Small intestine (tissue), 7 donors: ENCODE data around the gene UBP1. TPM values are rescaled to one million over a fixed set of nuclear protein-coding genes. Genes with fewer than 3 reads are reported as not detected.

ENCODE experiments used
- DNase-seq, 2 donors: peaks; one replicate each; pipeline versions ENCODE4 v3.0.0 to v3.0.0-alpha.2; 2013
- FAIRE-seq: peaks from 2 replicates; lab custom pipeline; 2012; peaks lifted over from hg19 to GRCh38; lab: Jason Lieb, UNC
- H3K27ac ChIP-seq, 3 donors: one replicate each; pipeline ENCODE4 v1.5.1; 2013; ENCODE audit warnings: low read length in 2 of 3, mild to moderate bottlenecking in 2 of 3, control low read depth in 1 of 3, inconsistent platforms in 1 of 3, low read depth in 1 of 3, moderate library complexity in 1 of 3
- H3K27me3 ChIP-seq, 3 donors: one replicate each; pipeline ENCODE4 v1.6.1; 2013; ENCODE audit warnings: low read length in 3 of 3, inconsistent platforms in 1 of 3; ENCODE audit not compliant: control insufficient read depth in 3 of 3, insufficient read depth in 3 of 3
- H3K36me3 ChIP-seq, 3 donors: one replicate each; pipeline ENCODE4 v1.6.1; 2013; ENCODE audit warnings: low read length in 3 of 3, inconsistent platforms in 1 of 3, low read depth in 1 of 3, mild to moderate bottlenecking in 1 of 3, moderate library complexity in 1 of 3; ENCODE audit not compliant: control insufficient read depth in 3 of 3, insufficient read depth in 2 of 3
- H3K4me1 ChIP-seq, 3 donors: one replicate each; pipeline ENCODE4 v1.6.1; 2013; ENCODE audit warnings: low read length in 2 of 3, inconsistent platforms in 1 of 3, low read depth in 1 of 3, mild to moderate bottlenecking in 1 of 3, moderate library complexity in 1 of 3; ENCODE audit not compliant: control insufficient read depth in 3 of 3, insufficient read depth in 2 of 3
- H3K4me3 ChIP-seq, 3 donors: one replicate each; pipeline ENCODE4 v1.5.1; 2013; ENCODE audit warnings: low read length in 3 of 3, control low read depth in 1 of 3, inconsistent platforms in 1 of 3, low read depth in 1 of 3, mild to moderate bottlenecking in 1 of 3, moderate library complexity in 1 of 3
- H3K9me3 ChIP-seq, 2 donors: one replicate each; pipeline ENCODE4 v1.6.1; 2013; ENCODE audit warnings: low read depth in 1 of 2, low read length in 1 of 2; ENCODE audit not compliant: control insufficient read depth in 2 of 2, insufficient read depth in 1 of 2
- WGBS, 3 donors: extraction: QIAGEN DNeasy Blood & Tissue Kit; methylation state at CpG; one replicate each; pipeline ENCODE4 v1.1.7; 2013; 5-methylcytosine and 5-hydroxymethylcytosine counted together
- polyA plus RNA-seq, 4 donors: library from polyadenylated mRNA; stranded (reverse) in 3 of 4; unstranded in 1 of 4; fragments of 200-250 nt in 3 of 4; fragments of 120-200 nt in 1 of 4; gene quantifications; one replicate each; pipeline versions ENCODE4 v1.2.1 to v1.2.3, GENCODE V29; 2013
- donor health status: healthy with polysubstance abuse.
- donor health status: control.
- donor health status: control.
- donor health status: Bipolar disorder and iron deficiency.
- donor health status: healthy.

The UBP1 gene
- polyA plus RNA-seq, 4 donors: 20.0 to 71.1 (median 35.0) TPM

GRCh38 chr3:33383951-33384350 lies 56.3 kb downstream of the UBP1 start:
- DNase-seq: no peak
- WGBS, 3 donors: 95 to 98% (median 97%) methylated on average over 12 of the region's 12 CpGs
- no peak overlapping the region for H3K4me3 ChIP-seq
- H3K27me3 ChIP-seq: no peaks in the 10 kb centered on the region
- no peaks in the 10 kb centered on the region for H3K4me1 ChIP-seq
- peaks cover 0 to 35% (median 8%) of the 10 kb centered on the region in 3 donors for H3K36me3 ChIP-seq
- no peak for FAIRE-seq
- no peaks in the 10 kb centered on the region for H3K9me3 ChIP-seq
- no peak overlapping the region for H3K27ac ChIP-seq

- no peaks in the 10 kb centered on the region for H3K9me3 ChIP-seq
- H3K36me3 ChIP-seq: peaks cover 0 to 47% (median 3%) of the 10 kb centered on the region in 3 donors
- no peak overlapping the region for H3K4me3 ChIP-seq
- H3K4me1 ChIP-seq: no peaks in the 10 kb centered on the region
- no peak overlapping the region for H3K27ac ChIP-seq
- 87 to 94% (median 94%) methylated on average over 3 of the region's 3 CpGs for WGBS, 3 donors
- no peak for DNase-seq
- no peak for FAIRE-seq
- no peaks in the 10 kb centered on the region for H3K27me3 ChIP-seq
Measured at GRCh38 chr3:33380653-33381052, 59.6 kb downstream of the UBP1 start.

- WGBS, 3 donors: 83 to 92% (median 84%) methylated on average over 3 of the region's 3 CpGs
Measured at GRCh38 chr3:33377931-33378330, 62.3 kb downstream of the UBP1 start.

GRCh38 chr3:33377489-33377888 lies 62.7 kb downstream of the UBP1 start:
- DNase-seq (no peak), FAIRE-seq (no peak)
- no peaks in the 10 kb centered on the region for H3K27me3 ChIP-seq
- 91 to 95% (median 91%) methylated on average over 3 of the region's 3 CpGs for WGBS, 3 donors
- H3K36me3 ChIP-seq: peaks cover 0 to 41% (median 0%) of the 10 kb centered on the region in 3 donors
- H3K9me3 ChIP-seq: no peaks in the 10 kb centered on the region
- H3K4me3 ChIP-seq: no peak overlapping the region
- no peak overlapping the region for H3K27ac ChIP-seq
- H3K4me1 ChIP-seq: no peaks in the 10 kb centered on the region

More at GRCh38 chr3:33377931-33378330, 62.3 kb downstream of the UBP1 start:
- Histone ChIP-seq H3K9me3 (no peaks in the 10 kb centered on the region), H3K27ac (no peak overlapping the region), H3K36me3 (peaks cover 0 to 41% (median 0%) of the 10 kb centered on the region in 3 donors), H3K4me3 (no peak overlapping the region), H3K4me1 (no peaks in the 10 kb centered on the region), H3K27me3 (no peaks in the 10 kb centered on the region)
- FAIRE-seq (no peak), DNase-seq (no peak)

GRCh38 chr3:33373082-33373437 lies 67.1 kb downstream of the UBP1 start:
- FAIRE-seq: no peak
- WGBS, 3 donors: 38 to 50% (median 45%) methylated on average over 6 of the region's 6 CpGs

GRCh38 chr3:33372218-33373081 lies 67.8 kb downstream of the UBP1 start:
- no peak overlapping the region for H3K4me3 ChIP-seq

More at GRCh38 chr3:33373082-33373437, 67.1 kb downstream of the UBP1 start:
- H3K4me3 ChIP-seq: no peak overlapping the region
- H3K27ac ChIP-seq: no peak overlapping the region
- peaks cover 0 to 28% (median 0%) of the 10 kb centered on the region in 3 donors for H3K36me3 ChIP-seq
- DNase-seq: no peak
- H3K9me3 ChIP-seq: no peaks in the 10 kb centered on the region
- no peaks in the 10 kb centered on the region for H3K4me1 ChIP-seq
- H3K27me3 ChIP-seq: no peaks in the 10 kb centered on the region

GRCh38 chr3:33364531-33365128 lies 75.6 kb downstream of the UBP1 start:
- H3K27ac ChIP-seq: no peak overlapping the region
- FAIRE-seq: no peak
- no peaks in the 10 kb centered on the region for H3K9me3 ChIP-seq
- H3K4me1 ChIP-seq: peaks cover 0 to 4% (median 0%) of the 10 kb centered on the region in 3 donors
- no peak for DNase-seq
- H3K4me3 ChIP-seq: no peak overlapping the region
- H3K36me3 ChIP-seq: peaks cover 0 to 16% (median 0%) of the 10 kb centered on the region in 3 donors
- H3K27me3 ChIP-seq: no peaks in the 10 kb centered on the region
- WGBS, 3 donors: 76 to 82% (median 82%) methylated on average over 10 of the region's 10 CpGs

More at GRCh38 chr3:33372218-33373081, 67.8 kb downstream of the UBP1 start:
- H3K27ac ChIP-seq: no peak overlapping the region
- peaks cover 0 to 22% (median 0%) of the 10 kb centered on the region in 3 donors for H3K36me3 ChIP-seq
- FAIRE-seq: no peak
- H3K4me1 ChIP-seq: no peaks in the 10 kb centered on the region
- peak; percentile 59 to 65 for DNase-seq
- no peaks in the 10 kb centered on the region for H3K27me3 ChIP-seq
- WGBS, 3 donors: 40 to 49% (median 45%) methylated on average over 14 of the region's 14 CpGs
- no peaks in the 10 kb centered on the region for H3K9me3 ChIP-seq

GRCh38 chr3:33364060-33364459 lies 76.1 kb downstream of the UBP1 start:
- no peaks in the 10 kb centered on the region for H3K27me3 ChIP-seq
- no peak overlapping the region for H3K4me3 ChIP-seq
- peaks cover 0 to 4% (median 0%) of the 10 kb centered on the region in 3 donors for H3K4me1 ChIP-seq
- H3K9me3 ChIP-seq: no peaks in the 10 kb centered on the region
- DNase-seq: no peak
- H3K27ac ChIP-seq: no peak overlapping the region
- no peak for FAIRE-seq
- H3K36me3 ChIP-seq: peaks cover 0 to 16% (median 0%) of the 10 kb centered on the region in 3 donors
